Measurements from ENCODE around the gene ZNF467. TPM values are rescaled to one million over a fixed set of nuclear protein-coding genes. Genes with fewer than 3 reads are reported as not detected.

The ZNF467 gene
- total RNA-seq, 2 donors from 2014 or later, result 6.0 to 7.9 TPM

DNA sequence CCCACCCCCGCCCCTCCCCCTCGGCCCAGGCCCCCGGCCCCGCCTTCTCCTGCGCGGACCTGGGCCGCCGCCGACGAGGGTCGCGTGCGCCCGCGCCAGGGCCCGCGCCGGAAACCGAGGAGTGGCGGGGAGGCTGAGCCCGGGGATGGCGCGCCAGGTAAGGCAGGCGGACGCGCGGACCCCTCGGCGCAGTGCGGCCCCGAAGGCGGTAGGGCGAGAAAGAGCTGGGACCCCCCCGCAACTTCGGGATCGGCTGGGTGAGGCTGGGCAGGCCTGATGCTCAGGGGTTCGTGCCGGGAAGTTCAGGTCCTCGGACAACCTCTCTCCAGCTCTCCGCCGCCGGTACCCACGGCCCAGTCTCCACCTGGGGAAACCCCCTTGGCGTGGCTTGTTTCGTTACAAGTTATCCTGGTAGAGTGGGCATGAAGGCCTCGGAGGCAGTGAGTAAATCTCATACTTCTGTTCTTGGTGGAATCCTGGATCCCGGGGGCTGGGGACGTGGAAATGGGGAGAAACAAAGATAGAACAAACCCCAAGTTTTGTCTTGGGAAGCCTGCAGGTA is 58.4 kb downstream of the ZNF467 start:
- intact Hi-C loops (cut with DNase I), result loop anchor here (1.0 kb wide), 1 partner anchor 91 kb away; no protein-coding TSS in a partner anchor
- Histone ChIP-seq H3K27me3 (replicated peaks; ENCODE audit: insufficient read depth) (no peaks in the 10 kb centered on the region), H3K4me1 (replicated peaks) (peaks cover 4% of the 10 kb centered on the region), H3K27ac (peak overlapping the region; percentile 77), H3K9me3 (no peaks in the 10 kb centered on the region), H3K36me3 (no peaks in the 10 kb centered on the region), H3K4me3 (peak overlapping the region; percentile 62 to 79)
- TF ChIP-seq, protein P1, sequence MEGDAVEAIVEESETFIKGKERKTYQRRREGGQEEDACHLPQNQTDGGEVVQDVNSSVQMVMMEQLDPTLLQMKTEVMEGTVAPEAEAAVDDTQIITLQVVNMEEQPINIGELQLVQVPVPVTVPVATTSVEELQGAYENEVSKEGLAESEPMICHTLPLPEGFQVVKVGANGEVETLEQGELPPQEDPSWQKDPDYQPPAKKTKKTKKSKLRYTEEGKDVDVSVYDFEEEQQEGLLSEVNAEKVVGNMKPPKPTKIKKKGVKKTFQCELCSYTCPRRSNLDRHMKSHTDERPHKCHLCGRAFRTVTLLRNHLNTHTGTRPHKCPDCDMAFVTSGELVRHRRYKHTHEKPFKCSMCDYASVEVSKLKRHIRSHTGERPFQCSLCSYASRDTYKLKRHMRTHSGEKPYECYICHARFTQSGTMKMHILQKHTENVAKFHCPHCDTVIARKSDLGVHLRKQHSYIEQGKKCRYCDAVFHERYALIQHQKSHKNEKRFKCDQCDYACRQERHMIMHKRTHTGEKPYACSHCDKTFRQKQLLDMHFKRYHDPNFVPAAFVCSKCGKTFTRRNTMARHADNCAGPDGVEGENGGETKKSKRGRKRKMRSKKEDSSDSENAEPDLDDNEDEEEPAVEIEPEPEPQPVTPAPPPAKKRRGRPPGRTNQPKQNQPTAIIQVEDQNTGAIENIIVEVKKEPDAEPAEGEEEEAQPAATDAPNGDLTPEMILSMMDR (IDR thresholded peaks at IDR 0.05), result no peak
- TF ChIP-seq POLR2AphosphoS5 (IDR thresholded peaks at IDR 0.05) (no peak), POLR2A (IDR thresholded peaks at IDR 0.05) (no peak)
- DNase-seq (ENCODE audit: low spot score), result peak; percentile 26
- WGBS, result 4% methylated on average over 18 of the region's 48 CpGs

Other genes starting within 250 kb of the ZNF467 start
- gene ZNF862, start 64.8 kb upstream of the ZNF467 start, total RNA-seq, result 10 to 100 TPM; 19.8 to 25.4 TPM
- 10 to 100 TPM; 67.3 to 95.3 TPM for gene ATP6V0E2, start 100.4 kb upstream of the ZNF467 start, total RNA-seq